NB4 (cell line): ENCODE data around the gene INPP1.

Experiments
- CTCF ChIP-seq: IDR thresholded peaks from one replicate; pipeline ENCODE4 v1.5.1; 2012; ENCODE audit warnings: low read depth, low read length
- MAX ChIP-seq: IDR thresholded peaks from 2 replicates; pipeline ENCODE4 v1.6.1; 2011; ENCODE audit warnings: low read depth, low read length
- MYC ChIP-seq: IDR thresholded peaks from 2 replicates; pipeline ENCODE4 v1.6.1; 2011; ENCODE audit warnings: low read depth, low read length
- POLR2A ChIP-seq: IDR thresholded peaks from 2 replicates; pipeline ENCODE4 v1.6.1; 2011; ENCODE audit warnings: mild to moderate bottlenecking; ENCODE audit not compliant: insufficient read length; ENCODE audit errors: extremely low read depth

- TF ChIP-seq CTCF (no peak), POLR2A (no peak), MYC (no peak), MAX (no peak)
These were observed 59.7 kb downstream of the INPP1 start for GRCh38 chr2:190402986-190403603.
